Measurements from ENCODE around the gene HERPUD2. TPM values are rescaled to one million over a fixed set of nuclear protein-coding genes. Genes with fewer than 3 reads are reported as not detected.
"Not testable (repeated sequence)": the region's sequence is repeated elsewhere in the genome, so short reads cannot be mapped to it uniquely, and the experiment has no call there.

Gene HERPUD2
- total RNA-seq, 1 experiment from 2014 or later = 36.4 TPM

DNA sequence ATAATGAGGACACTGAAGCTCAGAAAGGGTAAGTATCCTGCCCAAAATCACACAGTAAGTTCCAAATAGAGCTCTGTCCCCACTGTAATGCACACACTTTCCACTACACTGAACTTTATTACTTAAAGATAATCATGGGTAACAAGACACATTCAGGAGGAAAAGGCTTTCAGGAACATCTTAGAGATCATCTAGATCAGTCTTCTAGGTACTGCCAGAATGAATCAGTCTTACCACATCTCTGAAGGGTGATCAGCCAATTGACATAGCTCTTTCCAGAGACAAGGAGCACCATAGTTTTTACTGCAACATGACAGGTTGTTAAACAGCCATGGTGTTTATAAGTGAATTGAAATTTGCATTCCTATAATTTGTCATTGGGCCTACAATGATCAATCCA lies 5.4 kb upstream of the HERPUD2 start:
- DNase-seq (ENCODE audit: low read depth, low spot score) = no peak
- ATAC-seq = no peak
- intact Hi-C loops (cut with micrococcal nuclease; ENCODE audit: unreplicated experiment) = loop anchor here (10.0 kb wide), 1 partner anchor 274 kb away; no protein-coding TSS in a partner anchor
- in situ Hi-C loops (cut with HindIII; ENCODE audit: low pct_unique_long_range_greater_than_20kb, low sequenced_read_pairs) = no loop called here
- Histone ChIP-seq H3K4me1 (ENCODE audit: control insufficient read depth, insufficient read depth, low read length) (peaks cover 12% of the 10 kb centered on the region; the same call in 1 of the 2 replicates), H3K9me3 (ENCODE audit: control insufficient read depth, insufficient read depth, low read depth, low read length) (no peaks in the 10 kb centered on the region), H3K36me3 (ENCODE audit: control insufficient read depth, insufficient read depth, low read length) (no peaks in the 10 kb centered on the region; the same call in 1 of the 2 replicates), H3K27me3 (ENCODE audit: control insufficient read depth, insufficient read depth, low read length) (no peaks in the 10 kb centered on the region), H3K27ac (ENCODE audit: low read length) (no peak overlapping the region), H3K4me3 (ENCODE audit: low read depth in 2 of 2, low read length in 2 of 2) (no peak overlapping the region)
- BruUV-seq (replicated peaks) = no TSS peak
- no peak for TF ChIP-seq POLR2AphosphoS5 (IDR thresholded peaks at IDR 0.05; ENCODE audit: low read depth, low read length)
- TF ChIP-seq REST (IDR thresholded peaks at IDR 0.05; ENCODE audit: insufficient read depth in 1 of 2, low read depth in 2 of 2, low read length in 1 of 2) = no peak
- ChIA-PET POLR2A (no interaction called here), CTCF (interaction anchor here (0.6 kb wide), 1 partner anchor 216 kb away, joined by 3 read pairs; no protein-coding TSS in a partner anchor)

DNA sequence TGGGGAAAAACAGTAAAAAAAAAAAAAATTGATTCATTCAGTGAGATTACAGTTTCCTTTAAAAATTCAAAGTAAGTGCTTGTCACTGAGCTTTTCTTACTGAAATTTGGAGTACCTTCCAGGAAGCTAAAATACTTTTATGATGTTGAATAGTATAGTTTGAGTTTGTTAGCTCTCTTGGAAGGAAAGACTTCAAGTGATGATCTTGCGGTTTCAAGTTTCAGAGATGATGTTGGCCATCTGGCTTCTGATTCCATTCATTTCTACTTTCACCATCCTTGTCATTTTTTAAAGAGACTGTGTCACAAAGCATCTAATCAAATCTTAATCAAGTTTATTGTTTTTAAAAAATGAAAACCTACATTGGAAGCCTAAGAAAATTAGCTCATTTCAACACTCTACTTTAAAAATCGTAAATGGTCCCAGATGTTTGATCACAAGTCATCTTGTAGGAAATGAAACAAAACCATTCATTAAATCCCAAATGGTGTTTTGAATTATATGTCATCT lies 4.9 kb upstream of the HERPUD2 start:
- no TSS peak for BruUV-seq (replicated peaks)
- Histone ChIP-seq H3K4me1 (ENCODE audit: control insufficient read depth, insufficient read depth, low read length) (peaks cover 12% of the 10 kb centered on the region; the same call in 1 of the 2 replicates), H3K4me3 (ENCODE audit: low read depth in 2 of 2, low read length in 2 of 2) (no peak overlapping the region), H3K27me3 (ENCODE audit: control insufficient read depth, insufficient read depth, low read length) (no peaks in the 10 kb centered on the region), H3K36me3 (ENCODE audit: control insufficient read depth, insufficient read depth, low read length) (no peaks in the 10 kb centered on the region; the same call in 1 of the 2 replicates), H3K27ac (ENCODE audit: low read length) (no peak overlapping the region), H3K9me3 (ENCODE audit: control insufficient read depth, insufficient read depth, low read depth, low read length) (no peaks in the 10 kb centered on the region)
- in situ Hi-C loops (cut with HindIII; ENCODE audit: low pct_unique_long_range_greater_than_20kb, low sequenced_read_pairs) (no loop called here), intact Hi-C loops (cut with micrococcal nuclease; ENCODE audit: unreplicated experiment) (loop anchor here (10.0 kb wide), 1 partner anchor 275 kb away; no protein-coding TSS in a partner anchor)
- DNase-seq (ENCODE audit: low read depth, low spot score) (no peak), ATAC-seq (no peak)
- ChIA-PET POLR2A (no interaction called here), CTCF (no interaction called here)
- no peak for TF ChIP-seq TCF7L2 (IDR thresholded peaks at IDR 0.05; ENCODE audit: low read depth, low read length)
- TF ChIP-seq, protein P1, sequence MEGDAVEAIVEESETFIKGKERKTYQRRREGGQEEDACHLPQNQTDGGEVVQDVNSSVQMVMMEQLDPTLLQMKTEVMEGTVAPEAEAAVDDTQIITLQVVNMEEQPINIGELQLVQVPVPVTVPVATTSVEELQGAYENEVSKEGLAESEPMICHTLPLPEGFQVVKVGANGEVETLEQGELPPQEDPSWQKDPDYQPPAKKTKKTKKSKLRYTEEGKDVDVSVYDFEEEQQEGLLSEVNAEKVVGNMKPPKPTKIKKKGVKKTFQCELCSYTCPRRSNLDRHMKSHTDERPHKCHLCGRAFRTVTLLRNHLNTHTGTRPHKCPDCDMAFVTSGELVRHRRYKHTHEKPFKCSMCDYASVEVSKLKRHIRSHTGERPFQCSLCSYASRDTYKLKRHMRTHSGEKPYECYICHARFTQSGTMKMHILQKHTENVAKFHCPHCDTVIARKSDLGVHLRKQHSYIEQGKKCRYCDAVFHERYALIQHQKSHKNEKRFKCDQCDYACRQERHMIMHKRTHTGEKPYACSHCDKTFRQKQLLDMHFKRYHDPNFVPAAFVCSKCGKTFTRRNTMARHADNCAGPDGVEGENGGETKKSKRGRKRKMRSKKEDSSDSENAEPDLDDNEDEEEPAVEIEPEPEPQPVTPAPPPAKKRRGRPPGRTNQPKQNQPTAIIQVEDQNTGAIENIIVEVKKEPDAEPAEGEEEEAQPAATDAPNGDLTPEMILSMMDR (IDR thresholded peaks at IDR 0.05) = no peak
- no peak for TF ChIP-seq SIN3A (IDR thresholded peaks at IDR 0.05; ENCODE audit: borderline replicate concordance, insufficient read depth, low read depth, low read length)
- TF ChIP-seq REST (IDR thresholded peaks at IDR 0.05; ENCODE audit: insufficient read depth in 1 of 2, low read depth in 2 of 2, low read length in 1 of 2) = no peak
- TF ChIP-seq POLR2AphosphoS5 (IDR thresholded peaks at IDR 0.05; ENCODE audit: low read depth, low read length) = no peak

- DNase-seq (ENCODE audit: low read depth, low spot score); BruUV-seq (replicated peaks); H3K27me3 ChIP-seq (ENCODE audit: control insufficient read depth, insufficient read depth, low read length); in situ Hi-C loops (cut with HindIII; ENCODE audit: low pct_unique_long_range_greater_than_20kb, low sequenced_read_pairs); ATAC-seq; H3K36me3 ChIP-seq (ENCODE audit: control insufficient read depth, insufficient read depth, low read length); H3K9me3 ChIP-seq (ENCODE audit: control insufficient read depth, insufficient read depth, low read depth, low read length); H3K27ac ChIP-seq (ENCODE audit: low read length); POLR2A ChIA-PET; H3K4me3 ChIP-seq (ENCODE audit: low read depth in 2 of 2, low read length in 2 of 2); intact Hi-C loops (cut with micrococcal nuclease; ENCODE audit: unreplicated experiment): not testable (repeated sequence)
- H3K4me1 ChIP-seq (ENCODE audit: control insufficient read depth, insufficient read depth, low read length) = peaks cover 12% of the 10 kb centered on the region; the same call in 1 of the 2 replicates
- CTCF ChIA-PET = interaction anchor here (0.5 to 0.7 kb wide), 2 partner anchors 291 to 412 kb away, joined by 3 read pairs; no protein-coding TSS in a partner anchor
Measured at GRCh38 chr7:35698382-35698781, 3.4 kb upstream of the HERPUD2 start.

Data from Panc1 (cell line).